Dermis lymphatic vessel endothelial cell (primary cell): ENCODE results near the gene OS9. TPM values are rescaled to one million over a fixed set of nuclear protein-coding genes. Genes with fewer than 3 reads are reported as not detected.

ENCODE experiments used
- total RNA-seq: library from RNA; depleted of rRNA; stranded (reverse); fragments of >200 nt; gene quantifications from 2 replicates; pipeline ENCODE4 v1.2.1, GENCODE V29; 2014

The OS9 gene, protein sequence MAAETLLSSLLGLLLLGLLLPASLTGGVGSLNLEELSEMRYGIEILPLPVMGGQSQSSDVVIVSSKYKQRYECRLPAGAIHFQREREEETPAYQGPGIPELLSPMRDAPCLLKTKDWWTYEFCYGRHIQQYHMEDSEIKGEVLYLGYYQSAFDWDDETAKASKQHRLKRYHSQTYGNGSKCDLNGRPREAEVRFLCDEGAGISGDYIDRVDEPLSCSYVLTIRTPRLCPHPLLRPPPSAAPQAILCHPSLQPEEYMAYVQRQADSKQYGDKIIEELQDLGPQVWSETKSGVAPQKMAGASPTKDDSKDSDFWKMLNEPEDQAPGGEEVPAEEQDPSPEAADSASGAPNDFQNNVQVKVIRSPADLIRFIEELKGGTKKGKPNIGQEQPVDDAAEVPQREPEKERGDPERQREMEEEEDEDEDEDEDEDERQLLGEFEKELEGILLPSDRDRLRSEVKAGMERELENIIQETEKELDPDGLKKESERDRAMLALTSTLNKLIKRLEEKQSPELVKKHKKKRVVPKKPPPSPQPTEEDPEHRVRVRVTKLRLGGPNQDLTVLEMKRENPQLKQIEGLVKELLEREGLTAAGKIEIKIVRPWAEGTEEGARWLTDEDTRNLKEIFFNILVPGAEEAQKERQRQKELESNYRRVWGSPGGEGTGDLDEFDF
- total RNA-seq = 266 and 284 TPM in 2 replicates

DNA sequence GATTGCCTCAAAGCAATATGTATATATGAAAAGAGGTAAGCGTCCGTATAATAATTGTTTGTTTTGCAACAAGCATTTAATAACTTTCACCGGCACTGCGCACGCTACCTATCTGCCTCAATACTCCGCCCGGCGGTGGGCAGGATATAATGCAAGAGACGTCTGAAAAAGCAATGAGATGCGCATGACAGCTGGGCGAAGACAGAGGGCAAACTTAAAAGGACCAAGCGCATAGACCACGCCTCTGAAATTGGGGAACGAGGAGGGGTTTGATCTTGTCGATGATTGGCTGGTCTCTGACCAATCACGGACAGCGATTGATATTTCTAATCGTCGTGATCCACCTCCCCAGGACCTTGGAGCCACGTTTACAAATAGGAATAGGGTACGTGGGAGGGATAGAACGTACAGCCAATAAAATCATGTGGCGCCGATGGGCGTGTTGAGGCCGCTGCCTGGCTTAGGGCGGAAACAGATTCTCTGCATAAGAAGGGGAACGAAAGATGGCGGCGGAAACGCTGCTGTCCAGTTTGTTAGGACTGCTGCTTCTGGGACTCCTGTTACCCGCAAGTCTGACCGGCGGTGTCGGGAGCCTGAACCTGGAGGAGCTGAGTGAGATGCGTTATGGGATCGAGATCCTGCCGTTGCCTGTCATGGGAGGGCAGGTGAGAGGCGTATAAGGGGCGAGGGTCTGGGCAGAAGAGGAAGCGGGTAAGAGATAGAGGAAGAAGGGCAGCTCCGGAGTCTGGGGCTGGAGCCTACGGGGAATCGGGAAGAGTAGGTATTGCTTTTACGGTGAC is at the start of gene OS9:
Gene OS9 (plus strand): TSS at position 474 of the 800 bp plus-strand sequence. CDS start 30 bp downstream, at position 504.

DNA sequence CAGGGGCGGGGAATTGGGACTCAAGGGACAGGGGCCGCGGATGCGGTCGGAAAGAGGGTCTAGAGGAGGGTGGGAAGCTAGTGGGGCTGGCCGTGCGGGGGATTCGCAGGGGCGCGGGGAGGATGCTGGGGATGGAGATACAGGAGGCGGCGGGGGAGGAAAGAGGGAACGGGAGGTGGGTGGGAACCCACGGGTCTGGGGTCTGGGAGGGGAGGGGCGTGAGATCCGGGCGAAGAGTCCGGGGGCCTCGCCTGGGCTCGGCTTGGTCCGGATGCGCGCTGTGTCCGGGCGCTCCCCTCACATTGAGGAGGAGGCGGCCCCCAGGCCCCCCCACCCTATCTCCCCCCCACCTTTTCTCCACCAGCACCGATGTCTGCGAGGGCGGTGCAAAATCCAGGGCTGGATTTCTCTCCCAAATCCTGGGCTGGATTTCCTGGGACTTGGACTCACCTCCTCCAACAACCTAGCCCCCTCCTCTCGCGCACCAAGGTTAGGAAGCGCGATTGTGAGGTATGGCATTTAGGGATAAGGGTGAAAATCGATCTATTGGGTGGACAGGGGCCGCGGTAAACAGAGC is 44.8 kb downstream of the OS9 start, which contains the start of gene AGAP2:
Gene AGAP2 (minus strand): TSS at position 82 of the 577 bp plus-strand sequence. CDS start 496 bp downstream, outside the sequence.

DNA sequence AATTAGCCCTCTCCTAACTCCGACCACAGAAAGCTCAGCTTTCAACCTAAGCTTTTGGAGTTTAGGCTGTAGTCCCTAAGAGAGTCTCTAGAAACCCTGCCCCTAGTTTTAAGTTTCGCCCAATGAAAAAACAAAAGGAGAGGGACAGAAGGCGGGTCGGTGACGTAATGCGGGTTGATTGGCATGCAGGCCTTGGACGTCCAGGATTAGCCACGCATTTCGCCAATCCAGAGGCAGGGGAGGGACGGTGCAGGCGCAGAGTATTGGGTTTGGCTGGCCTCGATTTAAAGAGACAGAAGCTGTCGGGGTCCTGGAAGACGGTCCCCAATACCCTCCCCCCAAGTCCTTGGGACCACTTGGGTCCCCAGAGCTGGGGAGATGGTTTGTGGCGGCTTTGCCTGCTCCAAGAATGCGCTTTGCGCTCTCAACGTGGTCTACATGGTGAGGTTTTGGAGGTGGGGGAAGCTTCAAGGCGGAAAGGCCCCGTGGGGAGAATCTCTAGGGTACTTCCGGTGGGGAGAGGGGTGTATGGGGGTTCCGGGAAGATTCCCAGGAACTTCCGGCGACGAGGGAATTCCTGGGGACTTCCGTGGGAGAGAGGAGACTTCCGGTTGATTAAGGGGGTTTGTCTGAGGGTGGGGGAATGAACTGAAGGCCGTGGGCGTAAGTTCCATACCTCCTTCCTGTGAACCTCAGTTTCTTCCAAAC is 51.0 kb downstream of the OS9 start, which contains the start of gene TSPAN31:
Gene TSPAN31 (plus strand): TSS at position 263 of the 708 bp plus-strand sequence. CDS start 116 bp downstream, at position 379.

DNA sequence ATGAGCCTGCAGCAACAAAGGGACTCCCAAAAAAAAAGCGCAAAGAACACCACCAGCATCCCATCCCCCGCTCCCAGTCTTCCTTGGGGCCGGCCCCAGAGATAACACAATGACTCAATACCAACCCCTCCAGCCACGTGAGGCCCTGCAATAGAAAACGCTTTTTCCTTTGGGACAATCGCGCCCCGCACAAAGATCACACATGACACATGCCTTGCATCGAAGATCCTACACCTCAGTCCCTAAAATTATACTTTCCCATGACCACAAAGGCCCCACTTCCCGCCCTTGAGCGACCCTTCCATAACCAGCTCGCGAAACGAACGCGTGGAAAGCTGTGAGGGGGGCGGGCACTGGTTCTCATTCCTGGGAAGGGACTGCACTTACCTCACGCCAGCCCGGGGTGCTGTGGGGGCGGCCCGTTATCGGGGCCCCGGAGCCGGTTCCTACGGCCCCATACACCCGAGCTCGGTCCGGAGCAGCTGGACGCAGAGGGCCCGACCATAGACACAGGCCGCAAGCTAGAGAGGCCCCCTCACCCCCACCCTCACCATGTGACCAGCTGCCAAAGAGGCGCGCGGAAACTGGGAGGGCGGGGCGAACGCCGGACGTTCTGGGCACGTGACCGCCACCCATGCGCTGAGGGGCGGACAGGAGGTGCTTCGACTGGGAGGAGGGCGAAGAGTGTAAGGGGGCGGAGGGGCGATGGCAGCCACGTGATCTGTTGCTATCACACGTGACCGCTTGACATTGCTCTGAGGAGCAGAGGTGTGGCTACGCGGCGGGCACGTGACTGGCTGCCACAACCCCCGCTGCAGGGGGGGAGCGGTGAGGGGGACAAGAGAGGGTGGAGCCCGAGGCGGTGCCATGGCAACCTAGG is 58.1 kb downstream of the OS9 start, which contains the start of gene CDK4:
Gene CDK4 (minus strand): TSS at position 523 of the 880 bp plus-strand sequence. CDS start 593 bp downstream, outside the sequence.

DNA sequence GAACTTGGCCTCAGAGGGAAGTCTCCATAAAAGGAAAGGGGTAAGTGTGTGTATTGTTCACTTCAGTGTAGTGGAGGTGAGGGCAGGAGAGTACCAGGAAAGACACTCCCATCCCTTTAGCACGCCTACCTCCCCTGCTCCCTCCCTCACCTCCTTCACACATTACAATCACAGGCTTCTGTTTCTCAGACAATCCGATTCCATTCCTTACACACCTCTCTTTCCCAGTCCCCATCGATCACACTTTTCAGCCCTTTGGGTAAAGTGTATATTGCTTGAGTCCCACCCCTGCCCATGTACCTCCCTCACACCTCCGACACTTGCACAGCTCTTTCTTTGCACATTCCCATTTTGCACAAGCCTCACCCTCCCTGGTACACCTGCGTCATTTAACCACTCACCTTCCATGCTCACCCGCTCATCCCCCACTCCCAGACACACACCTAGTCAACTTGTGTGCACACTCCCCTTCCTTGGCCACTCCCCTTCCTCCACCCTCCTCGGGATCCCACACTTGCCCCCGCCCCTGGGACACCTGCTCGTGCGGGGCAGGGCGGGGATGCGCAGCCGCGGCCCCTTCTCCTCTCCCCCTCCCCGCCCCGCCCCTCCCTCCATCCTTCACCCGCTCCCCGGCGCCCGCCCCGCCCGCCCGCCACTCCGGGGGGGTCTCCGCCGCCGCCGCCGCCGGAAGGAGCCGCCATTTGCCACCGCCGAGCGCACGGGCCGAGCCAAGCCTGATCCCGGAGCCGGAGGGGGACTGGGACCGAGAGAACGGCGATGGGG is 60.7 kb downstream of the OS9 start, which contains the start of gene MARCHF9:
Gene MARCHF9 (plus strand): TSS at position 693 of the 783 bp plus-strand sequence. CDS start 426 bp downstream, outside the sequence.

DNA sequence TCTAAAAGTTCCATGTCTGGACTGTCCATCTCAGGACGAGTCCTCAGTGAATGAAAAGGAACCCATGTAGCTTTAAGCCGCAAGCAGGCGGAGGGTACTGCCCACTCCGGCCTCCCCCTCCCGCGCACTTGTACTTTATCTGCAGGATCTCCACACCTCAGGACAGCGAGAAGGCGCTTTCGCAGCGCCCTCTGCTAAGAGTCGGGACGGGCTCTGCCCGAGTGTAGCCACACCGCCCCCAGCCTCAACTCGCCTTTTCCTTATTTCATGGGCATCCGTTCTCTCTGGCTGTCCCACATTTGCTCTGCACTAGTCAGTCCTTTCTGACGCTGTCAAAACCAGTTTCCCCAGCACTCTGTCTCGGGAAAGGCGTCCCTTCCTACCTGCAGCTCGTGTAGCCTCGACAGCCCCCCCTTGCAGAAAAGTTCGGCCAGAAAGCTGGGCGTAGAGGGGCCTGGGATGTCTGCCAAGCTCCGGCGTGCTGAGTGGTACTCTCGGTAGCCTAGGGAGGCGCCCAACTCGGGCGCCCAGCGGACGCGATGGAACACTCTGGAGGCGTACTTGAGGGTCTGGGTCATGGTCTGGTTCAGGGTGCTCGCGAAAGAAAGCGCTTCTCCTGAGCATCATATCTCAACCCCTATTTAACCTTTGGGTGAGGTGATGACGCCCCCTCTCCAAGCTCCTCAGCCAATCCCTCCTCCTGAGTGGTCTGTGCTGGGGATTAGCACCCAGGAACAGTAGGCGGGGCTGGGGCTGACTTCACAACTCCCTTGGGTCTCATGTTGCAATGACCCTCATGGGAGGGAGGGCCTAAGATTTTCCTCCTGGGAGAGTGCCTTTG is 72.8 kb downstream of the OS9 start, which contains the start of gene CYP27B1:
Gene CYP27B1 (minus strand): TSS at position 615 of the 841 bp plus-strand sequence. CDS start 37 bp downstream, at position 578.

Other genes starting within 250 kb of the OS9 start
- gene INHBE, start 238.8 kb upstream of the OS9 start, total RNA-seq = not detected in 2 replicates
- not detected in 2 replicates for gene GLI1, start 234.3 kb upstream of the OS9 start, total RNA-seq
- gene ARHGAP9, start 214.3 kb upstream of the OS9 start, total RNA-seq = not detected in 2 replicates
- gene MARS1, start 206.1 kb upstream of the OS9 start, total RNA-seq = 61.4 and 70.7 TPM in 2 replicates
- 9.4 and 12.4 TPM in 2 replicates for gene DDIT3, start 173.6 kb upstream of the OS9 start, total RNA-seq
- 4.9 and 7.3 TPM in 2 replicates for gene MBD6, start 171.3 kb upstream of the OS9 start, total RNA-seq
- gene DCTN2, start 146.9 kb upstream of the OS9 start, total RNA-seq = 82.6 and 85.5 TPM in 2 replicates
- under 0.01 TPM in 1 of 2 replicates, not detected in the other for gene KIF5A, start 144.1 kb upstream of the OS9 start, total RNA-seq
- gene PIP4K2C, start 102.9 kb upstream of the OS9 start, total RNA-seq = 12.0 and 15.1 TPM in 2 replicates
- gene DTX3, start 89.3 kb upstream of the OS9 start, total RNA-seq = 1.5 and 2.5 TPM in 2 replicates
- 0.86 and 1.1 TPM in 2 replicates for gene ARHGEF25, start 82.7 kb upstream of the OS9 start, total RNA-seq
- gene B4GALNT1, start 60.9 kb upstream of the OS9 start, total RNA-seq = under 0.01 TPM in 1 of 2 replicates, not detected in the other
- 0.22 and 0.26 TPM in 2 replicates for gene AGAP2, start 44.6 kb downstream of the OS9 start, total RNA-seq
- gene TSPAN31, start 50.9 kb downstream of the OS9 start, total RNA-seq = 62.3 and 67.3 TPM in 2 replicates
- 101 and 131 TPM in 2 replicates for gene CDK4, start 58.2 kb downstream of the OS9 start, total RNA-seq
- gene MARCHF9, start 61.0 kb downstream of the OS9 start, total RNA-seq = 3.7 and 3.8 TPM in 2 replicates
- gene CYP27B1, start 72.9 kb downstream of the OS9 start, total RNA-seq = 0.11 and 0.26 TPM in 2 replicates
- gene METTL1, start 78.0 kb downstream of the OS9 start, total RNA-seq = 2.0 and 3.2 TPM in 2 replicates
- gene EEF1AKMT3, start 78.5 kb downstream of the OS9 start, total RNA-seq = 4.1 and 6.9 TPM in 2 replicates
- 16.4 and 21.3 TPM in 2 replicates for gene TSFM, start 88.7 kb downstream of the OS9 start, total RNA-seq
- gene AVIL, start 124.6 kb downstream of the OS9 start, total RNA-seq = 0.76 and 1.5 TPM in 2 replicates
- gene CTDSP2, start 152.6 kb downstream of the OS9 start, total RNA-seq = 74.0 and 76.9 TPM in 2 replicates
- 6.7 and 12.2 TPM in 2 replicates for gene ATP23, start 247.4 kb downstream of the OS9 start, total RNA-seq